HEK293 (cell line): ENCODE data around the gene CA5A.
A peak's percentile ranks its signal among the peaks of the same experiment; 100 is the strongest.

Experiments used
- CTCF ChIA-PET: fragments of 350-600 bp; formaldehyde crosslinking; extraction: SDS; loops from one replicate; lab custom pipeline; 2021; ENCODE audit warnings: antibody characterized with exemption; lab: Yijun Ruan, JAX
- POLR2A ChIA-PET: fragments of 300-600 bp; formaldehyde crosslinking; extraction: SDS; loops from one replicate; lab custom pipeline; 2020; ENCODE audit warnings: antibody characterized with exemption, inconsistent platforms; lab: Yijun Ruan, JAX
- H3K27ac ChIP-seq: fragments of 200-500 bp; sonication (Bioruptor generic); 2 replicates; pipeline ENCODE4 v1.5.1; 2014; ENCODE audit warnings: low read depth, low read length, control low read depth, inconsistent platforms; ENCODE audit errors: extremely low read depth
- H3K36me3 ChIP-seq, 2 experiments: fragments of 200-500 bp in 1 of 2; sonication (Bioruptor generic) in 1 of 2; 1 replicate in 1 of 2; 2 replicates in 1 of 2; pipeline ENCODE4 v1.5.1; 2014 to 2017; ENCODE audit warnings: inconsistent platforms in 2 of 2, low read length in 2 of 2; ENCODE audit not compliant: control insufficient read depth in 2 of 2, insufficient read depth in 1 of 2
- H3K4me1 ChIP-seq: fragments of 200-500 bp; sonication (Bioruptor generic); 2 replicates; pipeline ENCODE4 v1.5.1; 2014; ENCODE audit warnings: mild to moderate bottlenecking, low read length, inconsistent platforms; ENCODE audit not compliant: control insufficient read depth, insufficient read depth
- H3K4me3 ChIP-seq: 2 replicates; pipeline ENCODE4 v1.5.1; 2011; ENCODE audit warnings: low read depth, mild to moderate bottlenecking, control low read depth, low read length, moderate library complexity
- H3K9me3 ChIP-seq: fragments of 200-500 bp; sonication (Bioruptor generic); 2 replicates; pipeline ENCODE4 v1.5.1; 2014; ENCODE audit warnings: low read depth, low read length, inconsistent platforms; ENCODE audit not compliant: control insufficient read depth, insufficient read depth
- KLF1 ChIP-seq: fragments of 450-650 bp; formaldehyde crosslinking; IDR thresholded peaks from 2 replicates; pipeline ENCODE4 v1.5.1; 2016; ENCODE audit warnings: missing biosample characterization, missing genetic modification characterization
- KLF10 ChIP-seq: fragments of 450-650 bp; IDR thresholded peaks from 2 replicates; pipeline ENCODE4 v1.5.1; 2018; ENCODE audit warnings: missing biosample characterization, mild to moderate bottlenecking, missing genetic modification characterization
- KLF8 ChIP-seq: fragments of 450-650 bp; formaldehyde crosslinking; IDR thresholded peaks from 2 replicates; pipeline ENCODE4 v1.5.1; 2016; ENCODE audit warnings: missing biosample characterization, missing genetic modification characterization
- YY1 ChIP-seq: fragments of 450-650 bp; formaldehyde crosslinking; IDR thresholded peaks from 2 replicates; pipeline ENCODE4 v1.5.1; 2018; ENCODE audit warnings: missing biosample characterization, missing genetic modification characterization
- ZBTB1 ChIP-seq: fragments of 450-650 bp; formaldehyde crosslinking; IDR thresholded peaks from 2 replicates; pipeline ENCODE4 v1.5.1; 2016; ENCODE audit warnings: missing biosample characterization, missing genetic modification characterization
- ZBTB8A ChIP-seq: fragments of 450-650 bp; formaldehyde crosslinking; IDR thresholded peaks from 2 replicates; pipeline ENCODE4 v1.5.1; 2016; ENCODE audit warnings: missing biosample characterization, missing genetic modification characterization
- ZNF239 ChIP-seq: fragments of 450-650 bp; formaldehyde crosslinking; IDR thresholded peaks from 2 replicates; pipeline ENCODE4 v1.5.1; 2016; ENCODE audit warnings: missing biosample characterization, missing genetic modification characterization
- ZNF280C ChIP-seq: fragments of 450-650 bp; formaldehyde crosslinking; IDR thresholded peaks from 2 replicates; pipeline ENCODE4 v1.5.1; 2016; ENCODE audit warnings: missing biosample characterization, missing genetic modification characterization
- ZNF335 ChIP-seq: fragments of 450-650 bp; formaldehyde crosslinking; conservative IDR thresholded peaks from 2 replicates; pipeline ENCODE4 v1.5.1; 2016; ENCODE audit warnings: missing biosample characterization, missing genetic modification characterization
- ZNF391 ChIP-seq: fragments of 450-650 bp; formaldehyde crosslinking; IDR thresholded peaks from 2 replicates; pipeline ENCODE4 v1.5.1; 2016; ENCODE audit warnings: low read depth, missing biosample characterization, missing genetic modification characterization, borderline replicate concordance
- ZNF416 ChIP-seq: fragments of 450-650 bp; formaldehyde crosslinking; IDR thresholded peaks from 2 replicates; pipeline ENCODE4 v1.5.1; 2016; ENCODE audit warnings: missing biosample characterization, missing genetic modification characterization
- ZNF423 ChIP-seq: fragments of 450-650 bp; formaldehyde crosslinking; IDR thresholded peaks from 2 replicates; pipeline ENCODE4 v1.5.1; 2016; ENCODE audit warnings: missing biosample characterization, missing genetic modification characterization
- ZNF600 ChIP-seq: fragments of 450-650 bp; formaldehyde crosslinking; IDR thresholded peaks from 2 replicates; pipeline ENCODE4 v1.5.1; 2016; ENCODE audit warnings: missing biosample characterization, missing genetic modification characterization
- ZNF610 ChIP-seq: fragments of 450-650 bp; formaldehyde crosslinking; IDR thresholded peaks from 2 replicates; pipeline ENCODE4 v1.5.1; 2016; ENCODE audit warnings: missing biosample characterization, missing genetic modification characterization, borderline replicate concordance
- ZNF621 ChIP-seq: fragments of 450-650 bp; formaldehyde crosslinking; IDR thresholded peaks from 2 replicates; pipeline ENCODE4 v1.5.1; 2017; ENCODE audit warnings: missing biosample characterization, missing genetic modification characterization
- ZNF624 ChIP-seq: fragments of 450-650 bp; formaldehyde crosslinking; IDR thresholded peaks from 2 replicates; pipeline ENCODE4 v1.5.1; 2017; ENCODE audit warnings: missing biosample characterization, missing genetic modification characterization
- TF ChIP-seq, protein P1 (sequence below): fragments of 450-650 bp; formaldehyde crosslinking; IDR thresholded peaks from 2 replicates; pipeline ENCODE4 v1.5.1; 2016; ENCODE audit warnings: missing biosample characterization, missing genetic modification characterization, borderline replicate concordance
- TF ChIP-seq, protein P2 (sequence below): fragments of 450-650 bp; formaldehyde crosslinking; IDR thresholded peaks from 2 replicates; pipeline ENCODE4 v1.5.1; 2017; ENCODE audit warnings: missing biosample characterization, missing genetic modification characterization
- TF ChIP-seq, protein P3 (sequence below): fragments of 450-650 bp; formaldehyde crosslinking; IDR thresholded peaks from 2 replicates; pipeline ENCODE4 v1.5.1; 2016; ENCODE audit warnings: missing biosample characterization, missing genetic modification characterization
- TF ChIP-seq, protein P4 (sequence below): fragments of 450-650 bp; formaldehyde crosslinking; IDR thresholded peaks from 2 replicates; pipeline ENCODE4 v1.5.1; 2016; ENCODE audit warnings: missing biosample characterization, missing genetic modification characterization

Gene CA5A

GRCh38 chr16:87965417-87965816 lies 29.1 kb upstream of the CA5A start:
- no peak for TF ChIP-seq ZNF621 (tag by site-specific recombination)
- peak; percentile 45; the same call in 1 of the 2 replicates for TF ChIP-seq KLF1 (tag by site-specific recombination)
- TF ChIP-seq KLF8 (tag by site-specific recombination): peak; percentile 52; the same call in 1 of the 2 replicates
- TF ChIP-seq, all 188 proteins: peak for 2
- Histone ChIP-seq H3K4me3 (no peak overlapping the region), H3K36me3 (no peaks in the 10 kb centered on the region; a peak in 1 of 3 replicates), H3K27ac (no peak overlapping the region), H3K9me3 (no peaks in the 10 kb centered on the region), H3K4me1 (peaks cover 9% of the 10 kb centered on the region; the same call in 1 of the 2 replicates)
- ChIA-PET CTCF (no interaction called here), POLR2A (no interaction called here)

- ChIA-PET CTCF (no interaction called here), POLR2A (no interaction called here)
- Histone ChIP-seq H3K27ac (peak overlapping the region; percentile 5; the same call in 1 of the 2 replicates), H3K9me3 (no peaks in the 10 kb centered on the region), H3K36me3 (no peaks in the 10 kb centered on the region), H3K4me3 (no peak overlapping the region), H3K4me1 (peaks cover 9% of the 10 kb centered on the region; the same call in 1 of the 2 replicates)
- no peak for TF ChIP-seq ZNF624 (tag by site-specific recombination)
- TF ChIP-seq ZNF610 (tag by site-specific recombination): no peak
- no peak for TF ChIP-seq KLF10
- TF ChIP-seq YY1 (tag by site-specific recombination): no peak
- TF ChIP-seq, protein P1, sequence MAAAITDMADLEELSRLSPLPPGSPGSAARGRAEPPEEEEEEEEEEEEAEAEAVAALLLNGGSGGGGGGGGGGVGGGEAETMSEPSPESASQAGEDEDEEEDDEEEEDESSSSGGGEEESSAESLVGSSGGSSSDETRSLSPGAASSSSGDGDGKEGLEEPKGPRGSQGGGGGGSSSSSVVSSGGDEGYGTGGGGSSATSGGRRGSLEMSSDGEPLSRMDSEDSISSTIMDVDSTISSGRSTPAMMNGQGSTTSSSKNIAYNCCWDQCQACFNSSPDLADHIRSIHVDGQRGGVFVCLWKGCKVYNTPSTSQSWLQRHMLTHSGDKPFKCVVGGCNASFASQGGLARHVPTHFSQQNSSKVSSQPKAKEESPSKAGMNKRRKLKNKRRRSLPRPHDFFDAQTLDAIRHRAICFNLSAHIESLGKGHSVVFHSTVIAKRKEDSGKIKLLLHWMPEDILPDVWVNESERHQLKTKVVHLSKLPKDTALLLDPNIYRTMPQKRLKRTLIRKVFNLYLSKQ (tag by site-specific recombination): no peak
- no peak for TF ChIP-seq ZBTB1
- TF ChIP-seq ZNF239 (tag by site-specific recombination): no peak
- TF ChIP-seq, protein P2, sequence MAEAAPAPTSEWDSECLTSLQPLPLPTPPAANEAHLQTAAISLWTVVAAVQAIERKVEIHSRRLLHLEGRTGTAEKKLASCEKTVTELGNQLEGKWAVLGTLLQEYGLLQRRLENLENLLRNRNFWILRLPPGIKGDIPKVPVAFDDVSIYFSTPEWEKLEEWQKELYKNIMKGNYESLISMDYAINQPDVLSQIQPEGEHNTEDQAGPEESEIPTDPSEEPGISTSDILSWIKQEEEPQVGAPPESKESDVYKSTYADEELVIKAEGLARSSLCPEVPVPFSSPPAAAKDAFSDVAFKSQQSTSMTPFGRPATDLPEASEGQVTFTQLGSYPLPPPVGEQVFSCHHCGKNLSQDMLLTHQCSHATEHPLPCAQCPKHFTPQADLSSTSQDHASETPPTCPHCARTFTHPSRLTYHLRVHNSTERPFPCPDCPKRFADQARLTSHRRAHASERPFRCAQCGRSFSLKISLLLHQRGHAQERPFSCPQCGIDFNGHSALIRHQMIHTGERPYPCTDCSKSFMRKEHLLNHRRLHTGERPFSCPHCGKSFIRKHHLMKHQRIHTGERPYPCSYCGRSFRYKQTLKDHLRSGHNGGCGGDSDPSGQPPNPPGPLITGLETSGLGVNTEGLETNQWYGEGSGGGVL (tag by site-specific recombination): no peak
- TF ChIP-seq ZNF391 (tag by site-specific recombination): no peak
- no peak for TF ChIP-seq ZNF335 (tag by site-specific recombination)
- TF ChIP-seq ZBTB8A (tag by site-specific recombination): no peak
These were observed 27.8 kb upstream of the CA5A start for GRCh38 chr16:87964049-87964659.

GRCh38 chr16:87963400-87963799 lies 27.1 kb upstream of the CA5A start:
- H3K27ac ChIP-seq: no peak overlapping the region
- no peak overlapping the region for H3K4me3 ChIP-seq
- H3K4me1 ChIP-seq: peaks cover 9% of the 10 kb centered on the region; the same call in 1 of the 2 replicates
- ChIA-PET CTCF (no interaction called here), POLR2A (no interaction called here)
- H3K36me3 ChIP-seq: no peaks in the 10 kb centered on the region
- no peaks in the 10 kb centered on the region for H3K9me3 ChIP-seq
- TF ChIP-seq ZNF600 (tag by site-specific recombination): no peak; the same call in 1 of the 2 replicates
- TF ChIP-seq, protein P3, sequence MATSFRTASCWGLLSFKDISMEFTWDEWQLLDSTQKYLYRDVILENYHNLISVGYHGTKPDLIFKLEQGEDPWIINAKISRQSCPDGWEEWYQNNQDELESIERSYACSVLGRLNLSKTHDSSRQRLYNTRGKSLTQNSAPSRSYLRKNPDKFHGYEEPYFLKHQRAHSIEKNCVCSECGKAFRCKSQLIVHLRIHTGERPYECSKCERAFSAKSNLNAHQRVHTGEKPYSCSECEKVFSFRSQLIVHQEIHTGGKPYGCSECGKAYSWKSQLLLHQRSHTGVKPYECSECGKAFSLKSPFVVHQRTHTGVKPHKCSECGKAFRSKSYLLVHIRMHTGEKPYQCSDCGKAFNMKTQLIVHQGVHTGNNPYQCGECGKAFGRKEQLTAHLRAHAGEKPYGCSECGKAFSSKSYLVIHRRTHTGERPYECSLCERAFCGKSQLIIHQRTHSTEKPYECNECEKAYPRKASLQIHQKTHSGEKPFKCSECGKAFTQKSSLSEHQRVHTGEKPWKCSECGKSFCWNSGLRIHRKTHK: no peak
- no peak for TF ChIP-seq ZNF423
- TF ChIP-seq ZNF280C (tag by site-specific recombination): no peak
- no peak for TF ChIP-seq ZNF416
- TF ChIP-seq, protein P4, sequence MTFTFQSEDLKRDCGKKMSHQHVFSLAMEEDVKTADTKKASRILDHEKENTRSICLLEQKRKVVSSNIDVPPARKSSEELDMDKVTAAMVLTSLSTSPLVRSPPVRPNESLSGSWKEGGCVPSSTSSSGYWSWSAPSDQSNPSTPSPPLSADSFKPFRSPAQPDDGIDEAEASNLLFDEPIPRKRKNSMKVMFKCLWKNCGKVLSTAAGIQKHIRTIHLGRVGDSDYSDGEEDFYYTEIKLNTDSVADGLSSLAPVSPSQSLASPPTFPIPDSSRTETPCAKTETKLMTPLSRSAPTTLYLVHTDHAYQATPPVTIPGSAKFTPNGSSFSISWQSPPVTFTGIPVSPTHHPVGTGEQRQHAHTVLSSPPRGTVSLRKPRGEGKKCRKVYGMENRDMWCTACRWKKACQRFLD (tag by site-specific recombination): no peak
